Measurements from ENCODE around the gene WFDC10B.
"Not testable (repeated sequence)": the region's sequence is repeated elsewhere in the genome, so short reads cannot be mapped to it uniquely, and the experiment has no call there.

Gene WFDC10B

DNA sequence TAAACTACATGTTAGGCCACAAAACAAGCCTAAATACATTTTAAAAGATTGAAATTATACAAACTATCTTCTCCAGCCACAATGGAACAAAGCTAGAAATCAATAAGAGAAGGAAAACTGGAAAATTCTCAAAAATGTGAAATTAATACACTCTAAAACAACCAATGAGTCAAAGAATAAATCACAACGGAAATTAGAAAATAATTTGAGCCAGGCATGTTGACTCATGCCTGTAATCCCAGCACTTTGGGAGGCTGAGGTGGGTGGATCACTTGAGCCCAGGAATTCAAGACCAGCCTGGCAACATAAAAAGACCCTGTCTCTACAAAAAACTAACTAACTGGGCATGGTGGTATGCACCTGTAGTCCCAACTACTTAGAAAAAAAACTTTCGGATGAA is 9.3 kb downstream of the WFDC10B start:
- no peak overlapping the region for H3K4me3 ChIP-seq (ENCODE audit: low read depth, low read length)
- TF ChIP-seq, protein P1, sequence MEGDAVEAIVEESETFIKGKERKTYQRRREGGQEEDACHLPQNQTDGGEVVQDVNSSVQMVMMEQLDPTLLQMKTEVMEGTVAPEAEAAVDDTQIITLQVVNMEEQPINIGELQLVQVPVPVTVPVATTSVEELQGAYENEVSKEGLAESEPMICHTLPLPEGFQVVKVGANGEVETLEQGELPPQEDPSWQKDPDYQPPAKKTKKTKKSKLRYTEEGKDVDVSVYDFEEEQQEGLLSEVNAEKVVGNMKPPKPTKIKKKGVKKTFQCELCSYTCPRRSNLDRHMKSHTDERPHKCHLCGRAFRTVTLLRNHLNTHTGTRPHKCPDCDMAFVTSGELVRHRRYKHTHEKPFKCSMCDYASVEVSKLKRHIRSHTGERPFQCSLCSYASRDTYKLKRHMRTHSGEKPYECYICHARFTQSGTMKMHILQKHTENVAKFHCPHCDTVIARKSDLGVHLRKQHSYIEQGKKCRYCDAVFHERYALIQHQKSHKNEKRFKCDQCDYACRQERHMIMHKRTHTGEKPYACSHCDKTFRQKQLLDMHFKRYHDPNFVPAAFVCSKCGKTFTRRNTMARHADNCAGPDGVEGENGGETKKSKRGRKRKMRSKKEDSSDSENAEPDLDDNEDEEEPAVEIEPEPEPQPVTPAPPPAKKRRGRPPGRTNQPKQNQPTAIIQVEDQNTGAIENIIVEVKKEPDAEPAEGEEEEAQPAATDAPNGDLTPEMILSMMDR (IDR thresholded peaks at IDR 0.05; ENCODE audit: borderline replicate concordance, insufficient read depth, low read depth, low read length) = no peak

DNA sequence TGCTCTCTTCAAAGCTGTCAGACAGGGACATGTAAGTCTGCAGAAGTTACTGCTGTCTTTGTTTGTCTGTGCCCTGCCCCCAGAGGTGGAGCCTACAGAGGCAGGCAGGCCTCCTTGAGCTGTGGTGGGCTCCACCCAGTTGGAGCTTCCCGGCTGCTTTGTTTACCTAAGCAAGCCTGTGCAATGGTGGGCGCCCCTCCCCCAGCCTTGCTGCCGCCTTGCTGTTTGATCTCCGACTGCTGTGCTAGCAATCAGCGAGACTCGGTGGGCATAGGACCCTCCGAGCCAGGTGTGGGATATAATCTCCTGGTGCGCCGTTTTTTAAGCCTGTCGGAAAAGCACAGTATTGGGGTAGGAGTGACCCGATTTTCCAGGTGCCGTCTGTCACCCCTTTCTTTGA is 11.5 kb downstream of the WFDC10B start:
- not testable (repeated sequence) for H3K4me3 ChIP-seq (ENCODE audit: low read depth, low read length)

DNA sequence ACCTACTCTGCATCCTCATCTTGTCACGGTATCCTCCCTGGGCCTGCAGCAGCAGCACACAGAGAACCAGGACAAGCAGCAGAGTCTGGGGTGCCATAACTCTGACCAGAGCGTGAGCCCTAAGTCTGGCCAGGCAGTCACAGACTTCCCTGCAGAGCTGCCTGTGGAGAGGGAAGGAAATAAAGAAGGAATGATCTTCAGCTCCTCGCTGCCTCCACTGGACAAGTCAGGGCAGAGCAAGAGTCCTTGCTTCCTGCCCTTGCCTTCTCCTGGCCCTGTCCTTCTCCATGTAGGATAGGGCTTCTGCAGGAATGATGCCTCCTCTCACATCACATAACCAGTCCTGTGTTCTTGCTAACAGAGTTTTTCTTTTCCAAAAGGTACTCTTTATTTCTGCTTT is 18.9 kb downstream of the WFDC10B start:
- TF ChIP-seq, protein P1 (IDR thresholded peaks at IDR 0.05; ENCODE audit: borderline replicate concordance, insufficient read depth, low read depth, low read length) = no peak
- H3K4me3 ChIP-seq (ENCODE audit: low read depth, low read length) = no peak overlapping the region

DNA sequence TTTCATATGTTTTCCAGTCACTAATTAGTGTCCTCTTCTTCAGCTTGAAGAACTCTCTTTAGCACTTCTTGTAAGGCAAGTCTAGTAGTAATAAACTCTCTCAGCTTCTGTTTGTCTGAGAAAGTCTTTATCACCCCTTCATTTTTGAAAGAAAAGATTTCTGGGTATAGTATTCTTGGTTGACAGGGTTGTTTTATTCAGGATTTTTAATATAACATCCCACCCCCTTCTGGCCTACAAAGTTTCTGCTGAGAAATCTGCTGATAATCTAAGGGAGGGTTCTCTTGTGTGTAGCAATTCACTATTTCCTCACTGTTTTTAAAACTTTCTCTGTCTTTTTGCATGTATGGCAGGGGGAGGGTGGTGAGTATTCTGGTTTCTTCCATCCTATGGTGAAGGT is 25.2 kb downstream of the WFDC10B start:
- TF ChIP-seq, protein P1 (IDR thresholded peaks at IDR 0.05; ENCODE audit: borderline replicate concordance, insufficient read depth, low read depth, low read length) = no peak
- H3K4me3 ChIP-seq (ENCODE audit: low read depth, low read length) = no peak overlapping the region

- no peak overlapping the region for H3K4me3 ChIP-seq (ENCODE audit: low read depth, low read length)
- TF ChIP-seq, protein P1 (IDR thresholded peaks at IDR 0.05; ENCODE audit: borderline replicate concordance, insufficient read depth, low read depth, low read length) = no peak
These were observed 32.1 kb downstream of the WFDC10B start for GRCh38 chr20:45672765-45673164.

DNA sequence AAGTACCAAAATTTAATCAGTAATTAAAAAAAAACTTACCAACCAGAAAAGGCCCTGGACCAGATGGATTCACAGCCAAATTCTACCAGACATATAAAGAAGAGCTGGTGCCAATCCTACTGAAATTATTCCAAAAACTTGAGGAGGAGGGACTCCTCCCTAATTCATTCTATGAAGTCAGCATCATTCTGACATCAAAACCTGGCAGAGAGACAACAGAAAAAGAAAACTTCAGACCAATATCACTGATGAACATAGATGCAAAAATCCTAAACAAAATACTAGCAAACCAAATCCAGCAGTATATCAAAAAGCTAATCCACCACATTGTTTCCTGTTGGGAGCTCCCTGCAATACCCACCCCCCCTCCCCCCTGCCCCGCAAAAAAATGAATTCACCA is 34.7 kb downstream of the WFDC10B start, which contains the start of gene WFDC11:
WFDC11 (minus strand) TSS at position 101 of the 400 bp plus-strand sequence. CDS start 19,639 bp downstream, outside the sequence.
- TF ChIP-seq, protein P1 (IDR thresholded peaks at IDR 0.05; ENCODE audit: borderline replicate concordance, insufficient read depth, low read depth, low read length) = no peak
- no peak within 1 kb of the TSS for H3K4me3 ChIP-seq (ENCODE audit: low read depth, low read length)

DNA sequence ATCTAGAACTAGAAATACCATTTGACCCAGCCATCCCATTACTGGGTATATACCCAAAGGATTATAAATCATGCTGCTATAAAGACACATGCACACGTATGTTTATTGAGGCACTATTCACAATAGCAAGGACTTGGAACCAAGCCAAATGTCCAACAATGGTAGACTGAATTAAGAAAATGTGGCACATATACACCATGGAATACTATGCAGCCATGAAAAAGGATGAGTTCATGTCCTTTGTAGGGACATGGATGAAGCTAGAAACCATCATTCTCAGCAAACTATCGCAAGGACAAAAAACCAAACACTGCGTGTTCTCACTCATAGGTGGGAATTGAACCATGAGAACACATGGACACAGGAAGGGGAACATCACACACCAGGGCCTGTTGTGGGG is 47.8 kb downstream of the WFDC10B start:
- H3K4me3 ChIP-seq (ENCODE audit: low read depth, low read length) = not testable (repeated sequence)

GRCh38 chr20:45651726-45652125 is 53.1 kb downstream of the WFDC10B start:
- H3K4me3 ChIP-seq (ENCODE audit: low read depth, low read length) = not testable (repeated sequence)

DNA sequence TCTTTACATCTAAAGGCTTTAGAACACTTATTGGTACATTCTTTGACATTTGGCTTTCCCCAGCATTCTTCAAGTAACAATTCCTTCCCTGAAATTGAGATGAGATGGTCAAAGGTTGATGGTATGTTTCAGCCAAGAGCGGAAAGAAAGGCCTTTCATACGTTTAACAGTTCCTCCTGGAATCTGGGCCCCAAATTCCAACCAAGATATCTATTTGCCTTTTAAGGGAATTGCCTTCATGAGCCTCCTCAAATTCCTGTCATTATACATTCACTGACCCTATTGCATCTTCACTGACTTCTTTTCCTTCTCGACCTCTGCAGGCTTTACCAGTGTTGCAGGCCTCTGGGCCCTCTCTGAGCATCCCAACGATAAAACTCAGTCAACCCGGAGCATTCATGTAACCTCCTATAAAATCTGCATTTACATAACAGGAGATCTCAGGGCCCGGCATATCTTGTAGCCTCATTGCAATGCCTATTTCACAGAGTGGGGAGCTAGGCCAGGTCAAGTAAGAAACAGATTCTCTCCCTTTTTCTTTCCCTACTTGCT is 55.4 kb downstream of the WFDC10B start:
- TF ChIP-seq, protein P1 (IDR thresholded peaks at IDR 0.05; ENCODE audit: borderline replicate concordance, insufficient read depth, low read depth, low read length) = no peak
- no peak overlapping the region for H3K4me3 ChIP-seq (ENCODE audit: low read depth, low read length)

All from GM12875 (cell line).